GM19025 (cell line): ENCODE measurements around the gene ZNF385C.
"Not testable (repeated sequence)": the region's sequence is repeated elsewhere in the genome, so short reads cannot be mapped to it uniquely, and the experiment has no call there.

Source experiments
- ATAC-seq: cut with Tn5 transposase; IDR thresholded peaks from one replicate; pipeline ENCODE4 v1.9.1; 2021; ENCODE audit warnings: mild to moderate bottlenecking, low read depth, moderate library complexity; ENCODE audit not compliant: unreplicated experiment

ZNF385C gene, protein sequence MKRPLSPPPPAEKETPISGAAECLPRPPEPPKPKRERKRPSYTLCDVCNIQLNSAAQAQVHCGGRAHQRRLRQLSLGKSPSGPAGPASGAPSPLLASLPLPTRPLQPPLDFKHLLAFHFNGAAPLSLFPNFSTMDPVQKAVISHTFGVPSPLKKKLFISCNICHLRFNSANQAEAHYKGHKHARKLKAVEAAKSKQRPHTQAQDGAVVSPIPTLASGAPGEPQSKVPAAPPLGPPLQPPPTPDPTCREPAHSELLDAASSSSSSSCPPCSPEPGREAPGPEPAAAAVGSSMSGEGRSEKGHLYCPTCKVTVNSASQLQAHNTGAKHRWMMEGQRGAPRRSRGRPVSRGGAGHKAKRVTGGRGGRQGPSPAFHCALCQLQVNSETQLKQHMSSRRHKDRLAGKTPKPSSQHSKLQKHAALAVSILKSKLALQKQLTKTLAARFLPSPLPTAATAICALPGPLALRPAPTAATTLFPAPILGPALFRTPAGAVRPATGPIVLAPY

GRCh38 chr17:42097691-42098631 is at the start of gene ZNF385C:
Gene ZNF385C (minus strand): TSS chr17:42098473. CDS start chr17:42063056, 35,417 bp downstream.
- ATAC-seq, result no peak

DNA sequence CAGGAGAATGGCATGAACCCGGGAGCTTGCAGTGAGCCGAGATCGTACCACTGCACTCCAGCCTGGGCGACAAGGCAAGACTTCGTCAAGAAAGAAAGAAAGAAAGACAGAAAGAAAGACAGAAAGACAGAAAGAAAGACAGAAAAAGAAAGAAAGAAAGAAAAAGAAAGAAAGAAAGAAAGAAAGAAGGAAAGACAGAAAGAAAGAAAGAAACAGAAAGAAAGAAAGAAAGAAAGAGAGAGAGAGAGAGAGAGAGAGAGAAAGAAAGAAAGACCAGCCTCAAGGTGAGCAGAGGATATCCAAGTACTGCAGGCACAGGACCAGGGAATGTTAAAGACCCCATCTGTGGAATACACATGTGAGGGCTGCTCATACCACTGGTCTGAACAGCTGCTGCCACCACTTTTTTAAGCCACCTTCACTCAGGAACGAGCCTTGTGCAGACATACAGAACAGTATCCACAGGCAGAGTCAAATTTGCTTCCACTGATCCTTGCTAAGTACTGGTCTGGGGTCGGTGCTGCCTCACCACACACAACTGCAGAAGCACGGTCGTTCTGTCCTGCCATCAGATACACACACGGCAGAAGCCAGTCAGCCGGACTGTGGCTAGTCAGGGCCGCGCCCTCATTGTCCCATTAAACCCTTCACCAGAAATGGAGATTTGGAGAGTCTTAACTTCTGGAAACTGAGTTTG is 48.8 kb upstream of the ZNF385C start:
- ATAC-seq, result no peak

DNA sequence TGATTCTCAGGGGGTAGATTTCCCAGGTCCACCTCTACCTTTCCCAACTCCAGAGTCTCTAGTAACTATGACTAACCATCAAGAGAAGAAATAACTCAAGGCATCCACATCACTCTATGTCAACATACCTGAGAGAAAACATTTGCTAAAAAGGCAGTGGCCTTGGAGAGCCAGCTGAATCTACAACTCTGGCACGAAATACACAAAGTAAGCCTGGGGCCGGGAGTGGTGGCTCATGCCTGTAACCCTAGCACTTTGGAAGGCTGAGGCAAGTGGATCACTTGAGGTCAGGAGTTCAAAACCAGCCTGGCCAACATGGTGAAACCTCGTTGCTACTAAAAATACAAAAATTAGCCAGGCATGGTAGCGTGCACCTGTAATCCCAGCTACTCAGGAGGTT is 44.9 kb upstream of the ZNF385C start:
- not testable (repeated sequence) for ATAC-seq

DNA sequence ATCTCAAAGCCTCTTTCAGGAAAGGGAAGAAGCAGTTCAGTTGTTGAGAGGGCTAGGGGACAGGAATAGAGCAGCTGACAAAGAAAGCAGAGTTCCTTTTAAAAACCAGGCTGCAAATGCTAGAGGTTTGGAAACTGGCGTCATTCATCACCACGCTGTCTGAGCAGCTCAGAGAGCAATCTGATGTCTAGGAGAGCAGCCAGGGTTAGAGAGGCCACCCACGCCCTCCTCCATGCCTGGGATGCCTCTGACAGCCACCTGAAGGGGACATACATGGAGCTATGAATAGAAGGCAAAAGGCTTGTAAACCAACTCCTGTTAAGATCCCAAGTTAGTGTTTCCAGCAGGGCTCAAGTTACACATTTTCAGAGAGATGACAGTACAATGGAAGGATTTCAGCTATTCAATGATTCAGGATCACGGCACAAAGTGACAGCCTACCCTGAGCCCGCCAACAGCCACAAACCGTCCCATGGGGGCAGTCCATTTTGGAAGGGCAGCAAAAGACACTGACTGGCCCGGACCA is 44.2 kb upstream of the ZNF385C start:
- ATAC-seq, result no peak

GRCh38 chr17:42141382-42141781 is 43.1 kb upstream of the ZNF385C start:
- no peak for ATAC-seq

DNA sequence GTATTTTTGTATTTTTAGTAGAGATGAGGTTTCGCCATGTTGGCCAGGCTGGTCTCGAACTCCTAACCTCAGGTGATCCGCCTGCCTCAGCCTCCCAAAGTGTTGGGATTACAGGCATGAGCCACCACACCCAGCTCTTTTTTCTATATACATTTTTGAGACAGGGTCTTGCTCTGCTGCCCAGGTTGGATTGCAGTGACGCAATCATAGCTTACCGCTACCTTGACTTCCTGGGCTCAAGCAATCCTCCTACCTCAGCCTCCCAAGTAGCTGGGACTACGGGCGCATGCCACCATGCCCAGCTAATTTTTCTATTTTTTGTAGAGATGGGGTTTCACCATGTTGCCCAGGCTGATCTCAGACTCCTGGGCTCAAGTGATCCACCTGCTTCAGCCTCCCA is 42.4 kb upstream of the ZNF385C start:
- not testable (repeated sequence) for ATAC-seq

DNA sequence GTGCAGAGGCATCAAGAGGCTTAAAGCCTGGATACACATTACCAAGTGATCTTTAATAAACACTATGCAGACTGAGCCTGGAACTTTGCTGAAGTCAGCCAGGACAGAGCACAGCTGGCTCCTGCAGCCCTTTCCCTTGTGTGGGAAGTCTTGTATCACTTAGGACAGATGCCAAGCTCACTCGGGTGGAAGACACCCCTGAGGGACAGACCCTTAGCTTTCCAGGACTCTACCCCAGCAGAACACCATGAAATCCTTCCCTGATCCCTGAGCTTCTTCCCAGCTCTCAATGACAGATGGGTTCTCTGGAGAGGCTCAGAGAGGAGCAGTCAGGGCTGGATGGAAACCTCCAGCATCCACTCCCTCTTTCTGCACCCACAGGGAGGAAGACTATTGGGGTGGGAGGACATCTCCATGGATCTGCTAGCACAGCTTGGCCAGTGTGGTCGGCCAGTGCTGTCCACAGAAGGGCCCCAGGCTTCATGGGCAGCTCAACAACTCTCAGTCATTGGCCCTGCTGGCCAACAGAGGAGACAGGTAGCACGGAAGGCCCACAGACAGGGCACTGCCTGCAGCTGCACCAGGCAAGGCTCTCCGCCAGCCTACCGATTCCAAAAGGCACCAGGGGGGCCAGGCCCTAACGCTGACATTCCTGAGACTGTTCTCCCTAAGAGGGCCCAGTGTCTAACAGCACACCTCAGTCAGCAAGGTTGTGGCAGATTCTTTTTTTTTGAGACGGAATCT is 40.6 kb upstream of the ZNF385C start:
- no peak for ATAC-seq

DNA sequence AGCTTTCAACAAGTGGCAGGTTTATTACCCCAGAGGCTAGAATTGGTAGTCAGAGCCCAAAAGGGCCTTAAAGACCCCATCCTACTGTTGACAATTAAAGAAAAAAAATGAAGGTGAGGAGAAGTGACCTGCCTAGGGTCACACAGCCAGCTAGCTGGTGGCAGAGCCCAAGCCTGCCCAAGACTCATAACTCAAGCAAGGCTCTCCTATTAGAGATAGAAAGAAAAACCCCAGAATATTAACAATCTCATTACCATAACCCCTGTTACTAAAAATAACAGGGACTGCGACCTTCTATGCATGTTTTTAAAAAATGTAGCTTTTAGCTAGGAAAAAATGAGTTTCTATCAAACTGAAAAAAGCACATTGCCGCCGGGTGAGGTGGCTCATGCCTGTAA is 38.4 kb upstream of the ZNF385C start:
- no peak for ATAC-seq

GRCh38 chr17:42135664-42136653 is 37.7 kb upstream of the ZNF385C start:
- no peak for ATAC-seq

DNA sequence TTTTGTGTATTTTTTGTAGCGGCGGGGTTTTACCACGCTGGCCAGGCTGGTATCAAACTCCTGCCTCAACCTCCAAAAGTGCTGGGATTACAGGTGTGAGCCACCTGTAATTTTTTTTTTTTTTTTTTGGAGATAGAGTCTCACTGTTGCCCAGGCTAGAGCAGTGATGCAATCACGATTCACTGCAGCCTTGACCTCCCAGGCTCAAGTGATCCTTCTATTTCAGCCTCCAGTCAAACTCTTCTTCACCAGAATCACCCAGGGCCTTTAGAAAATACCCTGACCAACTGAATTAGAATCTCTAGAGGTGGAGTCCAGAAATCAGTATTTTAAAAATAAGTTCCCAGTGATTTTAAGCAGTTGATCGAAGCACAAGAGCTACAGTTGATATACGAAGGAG is 36.9 kb upstream of the ZNF385C start:
- no peak for ATAC-seq

- ATAC-seq, result peak; percentile 53
These were observed 35.3 kb upstream of the ZNF385C start for GRCh38 chr17:42133461-42134041.

DNA sequence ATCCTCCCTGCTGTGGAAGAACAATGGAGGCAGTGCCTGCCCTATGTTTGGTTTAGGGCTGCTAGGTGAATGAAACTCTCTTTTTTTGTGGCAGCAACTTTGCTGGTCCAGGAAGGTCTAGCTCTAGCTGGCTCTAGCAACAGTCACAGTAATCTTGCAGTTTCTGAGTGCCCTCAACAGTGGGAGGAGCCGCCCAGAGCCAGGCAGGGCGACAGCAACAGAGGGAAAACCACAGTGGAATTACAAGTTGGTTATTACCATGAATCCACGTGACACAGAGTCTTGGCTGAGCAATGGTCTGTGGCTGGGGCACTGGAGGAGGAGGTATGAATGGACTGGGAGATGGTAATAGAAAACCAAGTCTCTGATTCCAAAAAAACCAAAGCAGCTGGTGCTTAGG is 34.7 kb upstream of the ZNF385C start:
- ATAC-seq, result peak; percentile 10

GRCh38 chr17:42131981-42132432 is 33.7 kb upstream of the ZNF385C start:
- no peak for ATAC-seq

DNA sequence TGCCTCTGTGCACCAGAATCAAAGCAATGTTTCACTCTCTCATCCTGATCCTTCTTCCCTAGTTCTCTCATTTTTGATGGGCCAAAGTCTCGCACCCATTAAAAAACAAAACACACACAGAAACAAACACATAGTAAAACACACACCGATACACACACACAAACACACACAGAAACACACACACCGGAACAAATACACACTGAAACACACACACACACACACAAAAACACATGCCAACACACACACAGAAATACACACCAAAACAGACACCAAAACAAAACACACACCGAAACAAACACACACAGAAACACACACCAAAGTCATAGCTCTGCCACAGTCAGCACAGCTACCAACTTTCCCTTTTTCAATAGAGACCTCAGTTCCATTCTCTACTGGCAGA is 33.0 kb upstream of the ZNF385C start:
- no peak for ATAC-seq

DNA sequence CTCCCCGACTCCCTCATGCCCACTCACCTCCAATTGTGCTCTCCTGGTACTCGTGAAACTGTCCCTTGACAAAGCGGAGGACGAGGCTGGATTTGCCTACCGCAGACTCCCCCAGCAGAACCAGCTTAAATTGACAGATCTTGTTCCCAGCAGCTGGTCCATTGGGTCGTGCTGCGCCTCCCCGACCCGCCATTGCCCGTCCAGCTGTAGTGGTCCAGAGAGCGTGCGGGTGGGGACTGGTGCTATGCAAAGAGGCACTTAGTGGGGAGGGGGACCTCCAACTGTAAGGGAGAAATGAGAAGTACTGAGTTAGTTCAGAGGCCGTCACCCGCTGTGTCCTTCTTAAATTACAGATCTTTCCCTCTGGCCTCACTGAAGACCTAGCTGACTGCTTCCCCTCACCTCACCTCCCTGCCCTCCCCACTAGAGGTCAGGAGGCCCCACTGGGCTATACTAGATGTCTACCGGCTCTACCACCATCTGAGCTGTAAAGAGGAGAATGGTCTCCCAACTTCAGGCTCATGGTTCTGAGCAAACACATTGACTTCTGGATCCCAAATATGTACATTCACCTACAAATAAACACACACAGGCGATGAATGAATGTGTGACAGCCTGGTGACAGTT is 32.1 kb upstream of the ZNF385C start:
- ATAC-seq, result no peak

GRCh38 chr17:42129109-42129837 is 31.0 kb upstream of the ZNF385C start:
- ATAC-seq, result no peak

- no peak for ATAC-seq
These were observed 29.1 kb upstream of the ZNF385C start for GRCh38 chr17:42127414-42127813.
